ENCODE results near the gene PLCG2.
"Not testable (repeated sequence)": the region's sequence is repeated elsewhere in the genome, so short reads cannot be mapped to it uniquely, and the experiment has no call there.

The PLCG2 gene

GRCh38 chr16:82009789-82010188 is 230.7 kb downstream of the PLCG2 start:
- DNase-seq = not testable (repeated sequence)

- DNase-seq = no peak
Measured at GRCh38 chr16:82010649-82011048, 231.6 kb downstream of the PLCG2 start.

GRCh38 chr16:82011199-82011641 is 232.1 kb downstream of the PLCG2 start, which contains the start of gene SDR42E1:
SDR42E1 (minus strand) TSS chr16:82011470; CDS start chr16:82000858, 10,612 bp downstream.
- DNase-seq = peak; percentile 75

Data from CD4-positive, alpha-beta T cell treated with Interleukin-10 for 1 hour (primary cell).